Spleen (tissue), 7 donors: ENCODE measurements around the gene LCOR.

ENCODE experiments used
- CTCF ChIP-seq, 11 experiments: fragments of 200-600 bp in 7 of 11; fragments of 450-650 bp in 4 of 11; sonication (generic) in 4 of 11; IDR thresholded peaks in 8 of 11; conservative IDR thresholded peaks in 3 of 11; 1 replicate in 7 of 11; 2 replicates in 4 of 11; pipeline versions ENCODE4 v1.4.0 to v1.8.0; 2016 to 2021; ENCODE audit warnings: antibody characterized with exemption in 11 of 11, inconsistent platforms in 4 of 11, mild to moderate bottlenecking in 1 of 11
- POLR2A ChIP-seq, 3 donors: fragments of 450-650 bp; IDR thresholded peaks; one replicate each; pipeline ENCODE4 v1.5.1; 2017; ENCODE audit warnings: antibody characterized with exemption in 3 of 3, mild to moderate bottlenecking in 1 of 3
- POLR2AphosphoS5 ChIP-seq, 3 donors: sonication (generic); formaldehyde crosslinking; IDR thresholded peaks; one replicate each; pipeline ENCODE4 v1.5.1; 2017; ENCODE audit warnings: antibody characterized with exemption in 3 of 3
- donor health status: DM: no; HTN: no; CAD: no; lungs with moderate emphysema.
- donor health status: DM: no; HTN: no; CAD: no.
- donor health status: DM: no; HTN: no; CAD: no.

- TF ChIP-seq POLR2A (IDR thresholded peaks at IDR 0.05) (no peak), CTCF (IDR thresholded peaks at IDR 0.05 in 8 of 11, conservative IDR thresholded peaks at IDR 0.05 in 3 of 11) (no peak), POLR2AphosphoS5 (IDR thresholded peaks at IDR 0.05) (no peak)
These were observed 98.4 kb downstream of the LCOR start for GRCh38 chr10:96930469-96930868.
